SK-N-SH treated with all-trans-retinoic acid at 6 μM for 48 hours (cell line): ENCODE measurements around the gene CORO7.

Experiments
- ARNTL ChIP-seq: fragments of 450-650 bp; formaldehyde crosslinking; IDR thresholded peaks from 2 replicates; pipeline ENCODE4 v1.5.0; 2020; ENCODE audit warnings: low read depth, mild to moderate bottlenecking, moderate library complexity, borderline replicate concordance
- CSDC2 ChIP-seq: fragments of 250-450 bp; sonication (Bioruptor Pico); IDR thresholded peaks from 2 replicates; pipeline ENCODE4 v1.5.0; 2020; ENCODE audit warnings: mild to moderate bottlenecking, moderate library complexity
- TF ChIP-seq, protein P1 (sequence below): fragments of 250-450 bp; sonication (Bioruptor Pico); IDR thresholded peaks from 2 replicates; pipeline ENCODE4 v1.5.0; 2020; ENCODE audit warnings: mild to moderate bottlenecking, moderate library complexity
- TF ChIP-seq, protein P2 (sequence below): fragments of 250-450 bp; sonication (Bioruptor Pico); IDR thresholded peaks from 2 replicates; pipeline ENCODE4 v1.8.0; 2020; ENCODE audit warnings: mild to moderate bottlenecking, moderate library complexity, borderline replicate concordance

DNA sequence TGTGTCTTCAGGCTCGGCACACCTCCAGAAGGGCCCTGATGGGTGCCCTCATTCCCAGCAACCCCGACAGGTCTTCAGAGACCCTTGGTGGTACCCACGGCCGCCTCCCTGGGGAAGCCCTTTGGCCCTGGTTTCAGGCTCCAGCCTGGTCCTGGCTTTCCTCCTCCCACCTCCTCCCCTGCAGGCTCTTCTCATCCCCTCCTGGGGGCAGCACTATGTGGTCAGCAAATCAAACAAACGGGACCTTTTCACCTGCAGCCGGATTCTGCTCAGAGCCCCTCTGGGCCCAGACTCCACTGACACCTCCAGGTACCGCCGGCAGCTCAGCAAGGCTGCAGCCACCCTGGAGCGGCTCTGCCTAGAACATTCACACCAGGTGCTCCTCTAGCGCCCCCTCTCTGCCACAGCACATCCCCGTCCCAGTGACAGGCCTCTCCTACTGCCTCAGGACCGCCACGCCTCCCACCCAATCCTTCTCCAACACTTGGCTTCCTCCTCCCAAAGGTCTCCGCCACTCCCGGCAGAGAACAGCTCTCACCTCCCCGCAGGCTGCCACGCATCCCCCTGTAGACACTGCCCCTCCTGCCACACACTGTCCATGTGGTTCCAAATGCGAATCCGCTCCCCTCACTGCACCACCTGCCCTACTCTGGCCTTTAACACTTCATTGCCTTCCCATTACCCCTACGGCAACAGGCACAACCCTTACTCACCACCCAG lies 12.0 kb downstream of the CORO7 start:
- TF ChIP-seq ARNTL (CRISPR knock-in tag) (no peak), CSDC2 (CRISPR knock-in tag) (no peak)
- TF ChIP-seq, protein P1, sequence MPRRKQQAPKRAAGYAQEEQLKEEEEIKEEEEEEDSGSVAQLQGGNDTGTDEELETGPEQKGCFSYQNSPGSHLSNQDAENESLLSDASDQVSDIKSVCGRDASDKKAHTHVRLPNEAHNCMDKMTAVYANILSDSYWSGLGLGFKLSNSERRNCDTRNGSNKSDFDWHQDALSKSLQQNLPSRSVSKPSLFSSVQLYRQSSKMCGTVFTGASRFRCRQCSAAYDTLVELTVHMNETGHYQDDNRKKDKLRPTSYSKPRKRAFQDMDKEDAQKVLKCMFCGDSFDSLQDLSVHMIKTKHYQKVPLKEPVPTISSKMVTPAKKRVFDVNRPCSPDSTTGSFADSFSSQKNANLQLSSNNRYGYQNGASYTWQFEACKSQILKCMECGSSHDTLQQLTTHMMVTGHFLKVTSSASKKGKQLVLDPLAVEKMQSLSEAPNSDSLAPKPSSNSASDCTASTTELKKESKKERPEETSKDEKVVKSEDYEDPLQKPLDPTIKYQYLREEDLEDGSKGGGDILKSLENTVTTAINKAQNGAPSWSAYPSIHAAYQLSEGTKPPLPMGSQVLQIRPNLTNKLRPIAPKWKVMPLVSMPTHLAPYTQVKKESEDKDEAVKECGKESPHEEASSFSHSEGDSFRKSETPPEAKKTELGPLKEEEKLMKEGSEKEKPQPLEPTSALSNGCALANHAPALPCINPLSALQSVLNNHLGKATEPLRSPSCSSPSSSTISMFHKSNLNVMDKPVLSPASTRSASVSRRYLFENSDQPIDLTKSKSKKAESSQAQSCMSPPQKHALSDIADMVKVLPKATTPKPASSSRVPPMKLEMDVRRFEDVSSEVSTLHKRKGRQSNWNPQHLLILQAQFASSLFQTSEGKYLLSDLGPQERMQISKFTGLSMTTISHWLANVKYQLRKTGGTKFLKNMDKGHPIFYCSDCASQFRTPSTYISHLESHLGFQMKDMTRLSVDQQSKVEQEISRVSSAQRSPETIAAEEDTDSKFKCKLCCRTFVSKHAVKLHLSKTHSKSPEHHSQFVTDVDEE (CRISPR knock-in tag): no peak
- TF ChIP-seq, protein P2, sequence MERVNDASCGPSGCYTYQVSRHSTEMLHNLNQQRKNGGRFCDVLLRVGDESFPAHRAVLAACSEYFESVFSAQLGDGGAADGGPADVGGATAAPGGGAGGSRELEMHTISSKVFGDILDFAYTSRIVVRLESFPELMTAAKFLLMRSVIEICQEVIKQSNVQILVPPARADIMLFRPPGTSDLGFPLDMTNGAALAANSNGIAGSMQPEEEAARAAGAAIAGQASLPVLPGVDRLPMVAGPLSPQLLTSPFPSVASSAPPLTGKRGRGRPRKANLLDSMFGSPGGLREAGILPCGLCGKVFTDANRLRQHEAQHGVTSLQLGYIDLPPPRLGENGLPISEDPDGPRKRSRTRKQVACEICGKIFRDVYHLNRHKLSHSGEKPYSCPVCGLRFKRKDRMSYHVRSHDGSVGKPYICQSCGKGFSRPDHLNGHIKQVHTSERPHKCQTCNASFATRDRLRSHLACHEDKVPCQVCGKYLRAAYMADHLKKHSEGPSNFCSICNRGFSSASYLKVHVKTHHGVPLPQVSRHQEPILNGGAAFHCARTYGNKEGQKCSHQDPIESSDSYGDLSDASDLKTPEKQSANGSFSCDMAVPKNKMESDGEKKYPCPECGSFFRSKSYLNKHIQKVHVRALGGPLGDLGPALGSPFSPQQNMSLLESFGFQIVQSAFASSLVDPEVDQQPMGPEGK (CRISPR knock-in tag): no peak
